Spleen (tissue), 7 donors: ENCODE measurements around the gene SCAMP5.
A peak's percentile ranks its signal among the peaks of the same experiment; 100 is the strongest.

Source experiments
- CTCF ChIP-seq, 11 experiments: fragments of 200-600 bp in 7 of 11; fragments of 450-650 bp in 4 of 11; sonication (generic) in 4 of 11; IDR thresholded peaks in 8 of 11; conservative IDR thresholded peaks in 3 of 11; 1 replicate in 7 of 11; 2 replicates in 4 of 11; pipeline versions ENCODE4 v1.4.0 to v1.8.0; 2016 to 2021; ENCODE audit warnings: antibody characterized with exemption in 11 of 11, inconsistent platforms in 4 of 11, mild to moderate bottlenecking in 1 of 11
- POLR2A ChIP-seq, 3 donors: fragments of 450-650 bp; IDR thresholded peaks; one replicate each; pipeline ENCODE4 v1.5.1; 2017; ENCODE audit warnings: antibody characterized with exemption in 3 of 3, mild to moderate bottlenecking in 1 of 3
- POLR2AphosphoS5 ChIP-seq, 3 donors: sonication (generic); formaldehyde crosslinking; IDR thresholded peaks; one replicate each; pipeline ENCODE4 v1.5.1; 2017; ENCODE audit warnings: antibody characterized with exemption in 3 of 3
- donor health status: DM: no; HTN: no; CAD: no; lungs with moderate emphysema.
- donor health status: DM: no; HTN: no; CAD: no.
- donor health status: DM: no; HTN: no; CAD: no.

GRCh38 chr15:74955796-74956647 lies 39.3 kb upstream of the SCAMP5 start:
- TF ChIP-seq CTCF (IDR thresholded peaks at IDR 0.05 in 8 of 11, conservative IDR thresholded peaks at IDR 0.05 in 3 of 11) (peak in 8 of 11 experiments; percentile 25 to 63 (median 59)), POLR2A (IDR thresholded peaks at IDR 0.05) (no peak), POLR2AphosphoS5 (IDR thresholded peaks at IDR 0.05) (peak in 2 of 3 donors; percentile 67 to 78)
